DOHH2 (cell line): ENCODE data around the gene SENP6.

ENCODE experiments used
- H3F3A ChIP-seq: fragments of 200-600 bp; sonication (generic), shearing (Covaris generic); 2 replicates; pipeline ENCODE4 v1.6.0; 2016; ENCODE audit warnings: antibody characterized with exemption, mild to moderate bottlenecking; ENCODE audit not compliant: control insufficient read depth, insufficient read depth
- H3K27ac ChIP-seq: fragments of 200-600 bp; sonication (generic); 2 replicates; pipeline ENCODE4 v1.5.1; 2014; ENCODE audit warnings: low read depth, mild to moderate bottlenecking, low read length, moderate library complexity
- H3K27me3 ChIP-seq: fragments of 200-600 bp; sonication (generic); 2 replicates; pipeline ENCODE4 v1.6.1; 2014; ENCODE audit warnings: mild to moderate bottlenecking, low read length, mixed read lengths; ENCODE audit not compliant: control insufficient read depth
- H3K36me3 ChIP-seq: fragments of 200-600 bp; sonication (generic); 2 replicates; pipeline ENCODE4 v1.6.1; 2014; ENCODE audit warnings: mild to moderate bottlenecking, low read length, moderate library complexity, mixed read lengths; ENCODE audit not compliant: control insufficient read depth
- H3K4me1 ChIP-seq: fragments of 200-600 bp; sonication (generic); 2 replicates; pipeline ENCODE4 v1.6.1; 2014; ENCODE audit warnings: mild to moderate bottlenecking, low read length, mixed read lengths; ENCODE audit not compliant: control insufficient read depth
- H3K4me2 ChIP-seq: fragments of 200-600 bp; sonication (generic); 2 replicates; pipeline ENCODE4 v1.6.0; 2014; ENCODE audit warnings: mild to moderate bottlenecking, low read length, moderate library complexity
- H3K4me3 ChIP-seq: fragments of 200-600 bp; sonication (generic); 2 replicates; pipeline ENCODE4 v1.5.1; 2014; ENCODE audit warnings: mild to moderate bottlenecking, low read length, mixed read lengths
- H3K79me2 ChIP-seq: fragments of 200-600 bp; sonication (generic); 2 replicates; pipeline ENCODE4 v1.6.1; 2014; ENCODE audit warnings: mild to moderate bottlenecking, low read length, mixed read lengths; ENCODE audit not compliant: control insufficient read depth
- H3K9me2 ChIP-seq: fragments of 200-600 bp; sonication (generic); replicated peaks from 2 replicates; pipeline ENCODE4 v1.6.1; 2014; ENCODE audit warnings: mild to moderate bottlenecking, low read length, mixed read lengths; ENCODE audit not compliant: control insufficient read depth
- H3K9me3 ChIP-seq: fragments of 200-600 bp; sonication (generic); 2 replicates; pipeline ENCODE4 v1.6.1; 2014; ENCODE audit warnings: antibody characterized with exemption, low read length, mixed read lengths; ENCODE audit not compliant: control insufficient read depth, insufficient read depth
- H4K20me1 ChIP-seq: fragments of 200-600 bp; sonication (generic); 2 replicates; pipeline ENCODE4 v1.6.0; 2014; ENCODE audit warnings: low read depth, mild to moderate bottlenecking, antibody characterized with exemption, low read length, moderate library complexity; ENCODE audit not compliant: control insufficient read depth, insufficient read depth
- EZH2phosphoT487 ChIP-seq: fragments of 200-600 bp; sonication (generic); IDR thresholded peaks from 2 replicates; pipeline ENCODE4 v1.6.1; 2017; ENCODE audit warnings: borderline replicate concordance, mild to moderate bottlenecking, antibody characterized with exemption, low read length, moderate library complexity, mixed read lengths
- TF ChIP-seq, protein P1 (sequence below): fragments of 200-600 bp; sonication (generic); IDR thresholded peaks from one replicate; pipeline ENCODE4 v1.5.1; 2014; ENCODE audit warnings: antibody characterized with exemption, mild to moderate bottlenecking, low read depth, low read length; ENCODE audit not compliant: poor library complexity, severe bottlenecking

The SENP6 gene

DNA sequence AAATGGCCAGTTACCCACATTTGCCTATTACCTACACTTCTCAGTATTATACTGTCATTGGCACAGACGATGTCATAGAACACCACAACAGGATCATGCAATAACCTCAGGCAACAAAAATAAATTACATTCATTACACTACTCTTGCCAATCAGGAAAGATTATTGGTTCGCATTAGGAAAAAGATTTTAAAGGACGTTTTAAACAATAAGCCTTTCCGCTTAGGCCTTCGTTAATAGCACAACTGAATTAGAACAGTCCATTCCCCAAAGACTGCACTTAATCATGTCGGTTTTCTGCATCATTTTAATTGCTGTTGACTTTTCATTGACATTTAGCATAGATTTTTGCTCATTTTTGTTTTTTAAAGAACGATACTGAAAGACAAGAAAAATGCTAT lies 912 bp upstream of the SENP6 start:
- peak overlapping the region; percentile 95 for H3K4me3 ChIP-seq

GRCh38 chr6:75602246-75603105 lies 796 bp downstream of the SENP6 start:
- peaks cover 25% of the 10 kb centered on the region for H3K36me3 ChIP-seq
- peaks cover 10% of the 10 kb centered on the region; the same call in 1 of the 2 replicates for H4K20me1 ChIP-seq
- H3K9me3 ChIP-seq, result no peaks in the 10 kb centered on the region
- H3K9me2 ChIP-seq, result no peaks in the 10 kb centered on the region
- H3K4me2 ChIP-seq, result peak overlapping the region; percentile 86
- peaks cover 4% of the 10 kb centered on the region; the same call in 1 of the 2 replicates for H3F3A ChIP-seq
- peaks cover 45% of the 10 kb centered on the region for H3K4me1 ChIP-seq
- H3K27me3 ChIP-seq, result no peaks in the 10 kb centered on the region
- H3K27ac ChIP-seq, result peak overlapping the region; percentile 77
- peaks cover 66% of the 10 kb centered on the region for H3K79me2 ChIP-seq
- TF ChIP-seq EZH2phosphoT487, result no peak
- TF ChIP-seq, protein P1, sequence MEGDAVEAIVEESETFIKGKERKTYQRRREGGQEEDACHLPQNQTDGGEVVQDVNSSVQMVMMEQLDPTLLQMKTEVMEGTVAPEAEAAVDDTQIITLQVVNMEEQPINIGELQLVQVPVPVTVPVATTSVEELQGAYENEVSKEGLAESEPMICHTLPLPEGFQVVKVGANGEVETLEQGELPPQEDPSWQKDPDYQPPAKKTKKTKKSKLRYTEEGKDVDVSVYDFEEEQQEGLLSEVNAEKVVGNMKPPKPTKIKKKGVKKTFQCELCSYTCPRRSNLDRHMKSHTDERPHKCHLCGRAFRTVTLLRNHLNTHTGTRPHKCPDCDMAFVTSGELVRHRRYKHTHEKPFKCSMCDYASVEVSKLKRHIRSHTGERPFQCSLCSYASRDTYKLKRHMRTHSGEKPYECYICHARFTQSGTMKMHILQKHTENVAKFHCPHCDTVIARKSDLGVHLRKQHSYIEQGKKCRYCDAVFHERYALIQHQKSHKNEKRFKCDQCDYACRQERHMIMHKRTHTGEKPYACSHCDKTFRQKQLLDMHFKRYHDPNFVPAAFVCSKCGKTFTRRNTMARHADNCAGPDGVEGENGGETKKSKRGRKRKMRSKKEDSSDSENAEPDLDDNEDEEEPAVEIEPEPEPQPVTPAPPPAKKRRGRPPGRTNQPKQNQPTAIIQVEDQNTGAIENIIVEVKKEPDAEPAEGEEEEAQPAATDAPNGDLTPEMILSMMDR, result no peak
- H3K4me3 ChIP-seq, result peak overlapping the region; percentile 95

More for the DNA sequence above, 912 bp upstream of the SENP6 start:
- Histone ChIP-seq H3K4me2 (peak overlapping the region; percentile 86), H3K27me3 (no peaks in the 10 kb centered on the region), H3K4me1 (peaks cover 34% of the 10 kb centered on the region), H3K79me2 (peaks cover 49% of the 10 kb centered on the region), H3K27ac (peak overlapping the region; percentile 77), H3K9me3 (no peaks in the 10 kb centered on the region), H3K9me2 (no peaks in the 10 kb centered on the region), H3K36me3 (peaks cover 25% of the 10 kb centered on the region), H3F3A (0 out of 2 replicates have a peak, but pooled peaks cover 4% of the 10 kb centered on the region), H4K20me1 (0 out of 2 replicates have a peak, but pooled peaks cover 3% of the 10 kb centered on the region)
- TF ChIP-seq, protein P1, result no peak
- no peak for TF ChIP-seq EZH2phosphoT487

DNA sequence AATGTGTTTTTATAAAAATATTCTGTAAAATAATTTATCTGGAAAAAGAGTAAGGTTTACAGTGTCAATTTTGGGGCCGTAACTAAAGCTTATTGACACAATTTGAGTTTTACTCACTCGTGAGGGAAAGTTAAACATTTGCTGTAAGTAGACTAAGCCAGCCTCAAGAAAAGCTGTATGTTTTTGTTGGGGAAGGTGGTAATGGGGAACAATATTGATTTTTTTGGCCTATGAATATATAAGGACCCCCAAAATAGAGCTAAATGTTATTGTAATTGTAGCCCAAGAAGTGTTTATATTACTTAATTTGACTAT lies 1.4 kb downstream of the SENP6 start:
- H4K20me1 ChIP-seq, result peaks cover 16% of the 10 kb centered on the region
- H3K4me3 ChIP-seq, result peak overlapping the region; percentile 95
- no peaks in the 10 kb centered on the region for H3K27me3 ChIP-seq
- peak overlapping the region; percentile 77 for H3K27ac ChIP-seq
- H3K4me2 ChIP-seq, result peak overlapping the region; percentile 86
- peaks cover 25% of the 10 kb centered on the region for H3K36me3 ChIP-seq
- peaks cover 4% of the 10 kb centered on the region; the same call in 1 of the 2 replicates for H3F3A ChIP-seq
- H3K4me1 ChIP-seq, result peaks cover 47% of the 10 kb centered on the region
- H3K9me3 ChIP-seq, result no peaks in the 10 kb centered on the region
- H3K79me2 ChIP-seq, result peaks cover 72% of the 10 kb centered on the region
- no peaks in the 10 kb centered on the region for H3K9me2 ChIP-seq
- TF ChIP-seq, protein P1, result no peak
- TF ChIP-seq EZH2phosphoT487, result no peak
